ENCODE measurements around the gene TRIM24.

GRCh38 chr7:138564365-138564764 is 104.3 kb downstream of the TRIM24 start:
- TF ChIP-seq CTCF (conservative IDR thresholded peaks at IDR 0.05) (no peak), ZFX (IDR thresholded peaks at IDR 0.05) (no peak)
